Hematopoietic multipotent progenitor cell treated with erythropoietin and hydrocortisone succinate and interleukin-3 and kit ligand, for 8 days (in vitro differentiated cells): Measurements from ENCODE around the gene HDLBP.

Experiments
- DNase-seq: peaks from one replicate; pipeline ENCODE4 v3.0.0-alpha.2; 2015

HDLBP gene

DNA sequence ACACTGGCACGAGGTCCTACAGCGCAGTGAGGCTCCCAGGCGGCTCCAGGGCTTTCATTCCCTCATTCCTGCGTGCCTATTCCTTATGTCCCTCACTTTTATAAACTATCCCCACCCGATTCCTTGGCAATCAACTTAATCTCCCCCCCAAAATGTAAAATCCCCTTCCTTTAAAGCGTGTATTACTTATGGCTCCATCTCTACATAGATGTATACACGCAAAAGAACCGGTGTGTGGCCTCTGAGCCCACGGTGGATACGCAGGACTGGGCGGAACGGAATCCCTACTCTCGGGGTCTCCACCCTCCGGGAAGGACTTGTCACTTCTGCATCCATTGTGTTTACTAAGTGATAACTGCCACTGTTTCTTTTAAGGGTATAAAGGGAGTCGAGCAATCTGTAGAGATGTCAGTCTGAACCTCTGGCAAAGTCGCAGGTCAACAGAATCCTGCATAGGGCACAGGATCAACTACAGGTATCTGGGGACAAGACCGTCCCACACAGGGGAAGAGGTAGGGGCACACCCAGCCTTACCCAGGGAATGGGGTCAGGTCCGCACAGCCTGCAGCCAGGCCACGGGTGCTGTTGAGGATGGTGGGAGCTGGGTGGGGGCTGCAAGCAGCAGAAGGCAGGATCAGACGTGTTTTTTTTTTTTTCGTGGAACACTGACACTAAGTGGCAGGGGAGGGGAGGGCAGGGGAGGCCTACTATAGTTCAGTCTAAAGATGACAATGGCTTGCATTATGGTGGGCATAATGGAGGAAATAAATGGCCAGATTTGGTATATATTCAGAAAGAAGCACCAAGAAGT lies 42.1 kb downstream of the HDLBP start:
- DNase-seq = no peak

- DNase-seq = peak; percentile 41
These were observed 42.9 kb downstream of the HDLBP start for GRCh38 chr2:241272303-241273209.

- peak; percentile 71 for DNase-seq
These were observed 43.7 kb downstream of the HDLBP start for GRCh38 chr2:241271706-241272302.

- DNase-seq = no peak
These were observed 44.9 kb downstream of the HDLBP start for GRCh38 chr2:241270531-241270930.

DNA sequence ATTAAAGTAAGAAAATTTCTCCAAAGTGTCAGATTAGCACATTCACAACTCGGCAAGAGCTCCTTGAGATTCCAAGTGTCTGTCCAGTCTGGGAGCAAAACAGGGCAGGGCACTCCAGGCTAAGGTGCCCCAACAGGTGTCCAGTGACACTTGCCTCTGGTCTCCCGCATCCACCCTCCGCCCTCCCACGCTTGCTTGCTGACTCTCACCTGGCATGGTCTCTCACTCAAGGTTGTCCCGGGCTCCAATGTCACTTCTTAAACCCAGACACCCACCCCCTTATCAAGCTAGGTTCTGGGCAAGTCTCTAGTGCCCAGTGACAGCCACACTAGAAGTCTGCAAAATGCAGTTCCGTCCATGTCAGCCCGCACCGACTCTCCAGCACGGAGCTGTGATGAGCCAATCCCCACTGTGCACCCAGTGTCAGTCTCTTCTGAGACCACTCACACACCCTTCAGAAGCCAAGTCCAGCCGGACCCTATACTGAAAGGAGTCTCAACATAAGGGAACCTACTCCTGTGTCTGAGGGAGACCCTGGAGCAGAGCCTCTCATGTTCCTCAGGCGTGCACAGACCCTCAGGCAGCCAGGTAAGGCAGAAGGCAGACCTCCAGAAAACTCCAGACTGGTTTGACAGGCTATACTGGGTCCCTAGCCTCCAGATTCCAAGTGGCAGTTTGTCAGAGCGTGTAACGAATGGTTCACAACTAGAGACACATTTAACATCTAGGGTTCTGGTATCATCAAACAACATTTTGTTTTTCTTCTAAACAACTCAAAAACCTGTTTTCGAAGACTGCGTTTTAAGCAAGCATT lies 45.6 kb downstream of the HDLBP start:
- DNase-seq = no peak

GRCh38 chr2:241268716-241269445 lies 46.6 kb downstream of the HDLBP start:
- DNase-seq = no peak

DNA sequence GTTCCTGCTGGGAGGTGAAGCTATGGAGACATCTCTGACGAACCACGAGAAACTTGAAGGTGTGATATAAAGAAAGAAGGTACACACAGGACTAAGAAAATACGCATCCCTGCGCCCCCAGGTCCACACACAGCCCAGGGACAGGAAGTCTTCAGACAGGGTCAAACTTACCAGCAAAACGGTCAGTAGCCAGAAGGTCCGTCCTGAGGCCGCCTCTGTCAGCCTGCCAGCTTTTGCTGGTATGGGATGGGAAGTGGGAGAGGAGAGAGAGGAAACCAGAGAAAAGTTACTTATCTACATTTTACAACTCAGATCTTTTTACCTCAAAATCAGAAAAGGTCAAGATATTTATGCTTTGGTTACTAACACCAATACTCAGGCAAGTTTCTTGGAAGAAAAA lies 47.2 kb downstream of the HDLBP start:
- no peak for DNase-seq

DNA sequence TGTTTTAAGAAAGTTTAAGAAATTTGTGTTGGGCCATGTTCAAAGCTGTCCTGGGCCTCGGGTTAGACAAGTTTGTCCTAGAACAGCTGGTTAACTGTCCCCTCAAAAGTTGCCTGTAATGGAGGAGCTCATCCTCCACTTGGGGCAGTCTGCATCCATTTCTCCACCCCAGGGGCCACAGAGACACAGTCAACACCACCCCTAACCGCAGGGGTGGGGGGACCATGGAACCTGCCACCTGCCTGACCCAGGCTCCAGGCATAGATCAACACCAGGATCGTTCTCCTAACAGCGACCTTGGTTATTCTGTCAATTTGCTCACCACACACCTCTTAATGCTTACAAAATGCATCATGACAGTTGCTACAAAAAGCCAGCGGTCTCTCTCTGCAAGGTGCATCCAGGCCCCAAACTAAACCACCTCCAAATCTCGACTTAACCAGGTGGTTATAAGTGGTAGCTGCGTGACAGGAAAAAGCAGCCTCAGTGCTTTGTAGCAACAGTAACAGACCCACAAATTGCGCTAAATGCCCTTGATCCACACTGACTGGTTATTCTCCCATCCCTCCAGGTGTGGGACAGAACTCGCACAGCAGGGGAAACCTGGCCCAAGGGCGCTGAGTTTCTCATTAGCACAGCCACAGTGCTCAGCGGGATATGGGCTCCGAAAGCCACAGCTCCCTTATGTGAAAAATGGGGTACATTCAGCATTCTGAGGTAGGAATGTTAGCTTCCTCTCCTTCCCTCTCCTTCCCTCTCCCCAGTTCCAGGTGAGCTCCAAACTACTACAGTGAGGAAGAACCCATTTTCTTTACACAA lies 48.0 kb downstream of the HDLBP start:
- DNase-seq = no peak

DNA sequence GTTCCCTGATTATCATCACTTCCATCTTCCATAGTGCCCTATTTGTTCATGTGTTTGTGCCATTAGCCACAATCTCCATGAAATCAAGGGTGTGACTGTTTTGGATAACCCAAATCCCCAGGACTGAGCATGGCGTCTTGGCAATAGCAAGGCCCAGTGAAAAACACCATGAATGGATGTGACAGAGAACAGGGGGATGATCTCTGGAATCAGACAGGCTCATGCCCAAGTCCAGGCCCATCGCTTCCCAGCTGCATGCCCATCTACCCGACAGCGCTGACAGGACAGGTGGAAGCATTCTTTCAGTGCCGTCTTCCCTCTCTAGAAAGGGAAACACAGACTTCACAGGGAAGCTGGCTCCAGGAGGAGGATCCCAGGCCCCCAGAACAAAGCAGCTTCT lies 50.0 kb downstream of the HDLBP start:
- no peak for DNase-seq

GRCh38 chr2:241263061-241263460 lies 52.4 kb downstream of the HDLBP start:
- DNase-seq = no peak

- DNase-seq = no peak
These were observed 53.8 kb downstream of the HDLBP start for GRCh38 chr2:241261628-241262027.

GRCh38 chr2:241260911-241261310 lies 54.6 kb downstream of the HDLBP start:
- DNase-seq = no peak

DNA sequence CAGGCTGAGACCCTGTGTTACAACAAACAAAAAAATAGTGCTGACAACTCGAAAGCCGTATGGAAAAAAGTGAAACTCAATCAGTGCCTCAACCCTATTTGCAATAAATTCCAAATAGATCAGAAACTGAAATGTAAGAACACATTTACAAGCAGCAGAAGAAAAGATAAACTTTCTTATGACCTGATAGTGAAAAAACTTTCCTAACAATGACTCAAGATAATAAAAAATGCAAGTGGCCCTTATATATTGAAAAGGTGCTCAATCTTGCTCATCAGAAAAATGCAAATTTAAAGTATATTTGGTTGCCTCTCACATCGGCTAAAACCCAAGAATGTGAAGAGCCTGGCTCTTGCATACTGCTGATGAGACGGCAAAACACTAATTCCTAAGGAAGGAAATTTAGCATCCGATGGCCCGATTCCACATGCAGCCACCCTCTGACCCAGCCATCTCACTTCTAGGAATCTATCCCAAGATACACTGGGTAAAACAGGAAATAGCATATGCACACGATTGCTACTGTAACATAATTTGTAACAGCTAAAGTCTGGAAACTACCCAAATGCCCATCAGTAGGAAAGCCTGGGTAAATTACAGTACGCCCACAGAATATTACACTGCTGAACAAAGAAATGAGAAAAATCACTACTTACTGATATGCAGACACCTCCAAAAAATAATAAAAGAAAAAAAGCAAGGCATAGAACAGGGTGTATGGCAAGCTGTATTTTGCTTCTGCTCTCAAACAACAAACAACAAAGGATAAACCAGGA lies 56.8 kb downstream of the HDLBP start:
- no peak for DNase-seq

GRCh38 chr2:241257419-241258032 lies 57.9 kb downstream of the HDLBP start:
- no peak for DNase-seq

DNA sequence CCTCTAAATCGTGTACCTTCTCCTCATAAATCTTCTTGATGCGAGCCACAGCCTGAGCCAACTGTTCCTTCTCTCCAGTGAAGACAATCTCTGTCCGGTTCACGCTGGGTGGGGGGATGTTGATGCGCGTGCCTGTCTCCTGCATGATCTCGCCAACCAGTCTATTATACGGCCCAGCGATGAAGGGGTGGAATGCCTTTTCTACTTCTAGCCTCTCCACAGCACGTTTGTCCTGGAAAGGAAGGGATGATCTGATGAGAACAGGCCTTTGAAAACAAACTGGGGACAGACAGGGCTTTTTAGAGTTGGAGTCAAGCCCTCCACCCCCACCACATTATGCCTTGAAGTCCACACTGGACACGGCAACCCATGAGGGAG lies 59.3 kb downstream of the HDLBP start:
- no peak for DNase-seq

DNA sequence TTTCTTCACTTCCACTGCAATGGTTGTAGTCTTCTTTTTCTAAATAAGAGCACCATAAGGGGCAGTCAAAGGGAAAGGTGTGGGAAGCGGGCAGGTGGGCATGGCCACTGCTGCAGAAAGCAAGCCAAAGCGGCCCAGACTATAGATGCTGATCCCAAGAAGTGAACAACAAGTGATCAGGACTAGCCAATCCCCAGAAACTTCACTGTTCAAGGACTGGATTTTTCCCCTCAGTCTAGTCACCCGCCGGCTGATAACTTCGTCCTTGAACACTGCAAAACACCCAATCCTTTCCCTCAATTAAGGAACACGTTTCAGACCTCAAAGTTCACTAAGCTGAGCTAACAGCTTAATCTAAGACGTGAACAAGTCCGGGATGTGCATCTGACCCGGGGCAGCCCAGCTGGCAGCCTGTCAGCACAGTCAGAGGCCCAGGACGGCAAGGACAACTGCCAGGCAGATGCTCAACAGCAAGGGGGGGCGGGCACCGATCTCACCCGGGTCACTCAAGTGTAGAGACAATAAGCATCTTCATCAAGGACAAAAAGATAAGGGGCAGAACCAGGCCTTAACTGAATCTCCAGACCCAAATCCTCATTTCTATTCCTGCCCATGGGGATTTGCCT lies 59.8 kb downstream of the HDLBP start:
- no peak for DNase-seq

GRCh38 chr2:241254904-241255351 lies 60.5 kb downstream of the HDLBP start:
- DNase-seq = no peak

DNA sequence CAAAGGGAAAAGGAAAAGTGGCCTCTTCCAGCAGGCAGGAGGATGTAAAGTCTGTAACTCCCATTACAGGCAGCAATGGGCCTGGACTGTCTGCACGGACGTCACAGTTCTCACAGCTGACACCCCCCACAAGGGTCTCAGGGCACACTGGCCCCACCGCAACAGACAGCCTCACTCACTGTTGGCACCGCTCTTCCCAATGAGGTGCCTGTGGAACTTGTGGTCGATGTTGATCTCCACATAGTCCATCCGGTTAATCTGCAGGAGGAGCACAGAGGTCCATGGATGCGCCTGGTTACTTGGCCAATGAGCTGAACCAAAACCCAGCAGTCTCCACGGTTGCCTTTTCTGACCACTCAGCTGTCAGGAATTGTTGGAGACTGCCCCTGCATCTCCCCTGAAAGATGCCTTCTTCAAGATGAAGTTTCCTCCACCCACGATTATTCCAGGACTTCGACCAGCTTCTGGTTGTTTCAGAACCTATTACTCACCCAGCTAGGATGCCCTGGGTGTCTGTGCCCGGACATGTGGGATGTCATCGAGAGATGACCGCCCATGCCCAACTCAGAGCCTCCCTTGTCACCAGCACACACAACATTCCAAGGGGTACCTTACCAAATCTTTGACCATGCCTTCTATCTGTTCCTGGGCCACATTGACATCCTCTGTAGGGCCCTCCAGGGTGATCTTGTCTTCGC lies 62.5 kb downstream of the HDLBP start:
- no peak for DNase-seq

DNA sequence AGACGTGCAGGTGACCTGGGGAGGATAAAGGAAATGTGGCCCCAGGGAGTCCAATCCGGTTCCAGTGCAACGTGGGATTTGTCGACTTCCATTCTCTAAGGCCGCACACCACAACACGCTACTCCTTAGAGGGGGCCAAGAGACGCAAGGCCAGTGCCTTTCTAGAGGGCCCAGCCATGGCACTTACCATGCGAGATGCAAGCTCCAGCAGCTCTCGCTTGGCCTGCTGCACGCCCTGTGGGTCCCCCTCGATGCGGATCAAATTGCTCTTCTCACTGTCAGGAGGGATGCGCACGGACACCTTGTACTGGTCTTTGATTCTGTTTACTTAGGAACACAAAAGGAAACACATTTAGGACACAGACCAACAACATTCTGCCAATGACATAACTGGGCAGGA lies 65.8 kb downstream of the HDLBP start:
- no peak for DNase-seq
